CD4-positive, alpha-beta memory T cell (primary cell): ENCODE results near the gene ITGA1. TPM values are rescaled to one million over a fixed set of nuclear protein-coding genes. Genes with fewer than 3 reads are reported as not detected.

Experiments
- CTCF ChIA-PET: fragments of 350-600 bp; sonication (Branson Sonifier 250); formaldehyde crosslinking; loops from one replicate; lab custom pipeline; 2021; ENCODE audit warnings: inconsistent platforms; ENCODE audit not compliant: partially characterized antibody; lab: Charles Lee
- POLR2A ChIA-PET: fragments of 350-600 bp; sonication (Branson Sonifier 250); formaldehyde crosslinking; loops from one replicate; lab custom pipeline; 2021; ENCODE audit not compliant: partially characterized antibody; lab: Charles Lee
- DNase-seq, 5 donors: peaks; one replicate each; pipeline versions ENCODE4 v3.0.0 to v3.0.0-alpha.2; 2020 to 2022; ENCODE audit warnings: mixed read lengths in 1 of 5
- H3K27ac ChIP-seq: one replicate; pipeline ENCODE4 v1.7.0; 2013; ENCODE audit warnings: low read depth, low read length
- H3K27me3 ChIP-seq: 2 replicates; pipeline ENCODE4 v1.7.0; 2013; ENCODE audit warnings: mild to moderate bottlenecking, low read length, moderate library complexity; ENCODE audit not compliant: insufficient read depth
- H3K36me3 ChIP-seq: 2 replicates; pipeline ENCODE4 v1.7.0; 2013; ENCODE audit warnings: mild to moderate bottlenecking, low read length, moderate library complexity; ENCODE audit not compliant: insufficient read depth
- H3K4me1 ChIP-seq: 2 replicates; pipeline ENCODE4 v1.7.0; 2013; ENCODE audit warnings: mild to moderate bottlenecking, low read length, moderate library complexity; ENCODE audit not compliant: insufficient read depth
- H3K4me3 ChIP-seq, 2 donors: one replicate each; pipeline ENCODE4 v1.7.0; 2013; ENCODE audit warnings: low read length in 2 of 2, mild to moderate bottlenecking in 1 of 2
- H3K9me3 ChIP-seq, 2 donors: one replicate each; pipeline ENCODE4 v1.7.0; 2013; ENCODE audit warnings: low read length in 2 of 2, control low read depth in 1 of 2; ENCODE audit not compliant: control insufficient read depth in 1 of 2
- H3K27ac Mint-ChIP-seq, 7 donors: one replicate each; pipeline ENCODE4 v1.8.0; 2020 to 2021; ENCODE audit warnings: mixed read lengths in 7 of 7, mild to moderate bottlenecking in 6 of 7, inconsistent platforms in 3 of 7, moderate library complexity in 3 of 7
- H3K27me3 Mint-ChIP-seq, 2 donors: one replicate each; pipeline ENCODE4 v1.8.0; 2020 to 2021; ENCODE audit warnings: mixed read lengths in 2 of 2
- H3K36me3 Mint-ChIP-seq, 2 donors: one replicate each; pipeline ENCODE4 v1.8.0; 2020 to 2021; ENCODE audit warnings: mixed read lengths in 2 of 2, inconsistent platforms in 1 of 2, mild to moderate bottlenecking in 1 of 2
- H3K4me1 Mint-ChIP-seq, 4 donors: one replicate each; pipeline ENCODE4 v1.8.0; 2020 to 2021; ENCODE audit warnings: mixed read lengths in 4 of 4, mild to moderate bottlenecking in 1 of 4
- H3K4me3 Mint-ChIP-seq, 8 donors: one replicate each; pipeline ENCODE4 v1.8.0; 2020 to 2021; ENCODE audit warnings: mixed read lengths in 8 of 8, mild to moderate bottlenecking in 7 of 8, moderate library complexity in 6 of 8, inconsistent platforms in 3 of 8
- H3K9me3 Mint-ChIP-seq, 8 donors: one replicate each; pipeline ENCODE4 v1.8.0; 2020 to 2021; ENCODE audit warnings: mixed read lengths in 8 of 8, mild to moderate bottlenecking in 5 of 8, inconsistent platforms in 3 of 8, moderate library complexity in 1 of 8
- intact Hi-C: fragments of 100-400 bp; cut with micrococcal nuclease; formaldehyde crosslinking; loops from one replicate; pipeline ENCODE4 v1.15.1; 2023
- polyA plus RNA-seq, 2 donors: library from polyadenylated mRNA; unstranded; fragments of 300-500 nt; fragmentation: Illumina TruSeq; gene quantifications; one replicate each; pipeline ENCODE4 v1.2.3, GENCODE V29; 2021
- total RNA-seq, 2 experiments: library from RNA; stranded (reverse); gene quantifications; one replicate each; pipeline ENCODE4 v1.2.3, GENCODE V29; 2021

Gene ITGA1
- total RNA-seq = 1 to 10 TPM; 4.2 to 5.8 TPM
- polyA plus RNA-seq = 1 to 10 TPM; 1.9 to 5.5 TPM

DNA sequence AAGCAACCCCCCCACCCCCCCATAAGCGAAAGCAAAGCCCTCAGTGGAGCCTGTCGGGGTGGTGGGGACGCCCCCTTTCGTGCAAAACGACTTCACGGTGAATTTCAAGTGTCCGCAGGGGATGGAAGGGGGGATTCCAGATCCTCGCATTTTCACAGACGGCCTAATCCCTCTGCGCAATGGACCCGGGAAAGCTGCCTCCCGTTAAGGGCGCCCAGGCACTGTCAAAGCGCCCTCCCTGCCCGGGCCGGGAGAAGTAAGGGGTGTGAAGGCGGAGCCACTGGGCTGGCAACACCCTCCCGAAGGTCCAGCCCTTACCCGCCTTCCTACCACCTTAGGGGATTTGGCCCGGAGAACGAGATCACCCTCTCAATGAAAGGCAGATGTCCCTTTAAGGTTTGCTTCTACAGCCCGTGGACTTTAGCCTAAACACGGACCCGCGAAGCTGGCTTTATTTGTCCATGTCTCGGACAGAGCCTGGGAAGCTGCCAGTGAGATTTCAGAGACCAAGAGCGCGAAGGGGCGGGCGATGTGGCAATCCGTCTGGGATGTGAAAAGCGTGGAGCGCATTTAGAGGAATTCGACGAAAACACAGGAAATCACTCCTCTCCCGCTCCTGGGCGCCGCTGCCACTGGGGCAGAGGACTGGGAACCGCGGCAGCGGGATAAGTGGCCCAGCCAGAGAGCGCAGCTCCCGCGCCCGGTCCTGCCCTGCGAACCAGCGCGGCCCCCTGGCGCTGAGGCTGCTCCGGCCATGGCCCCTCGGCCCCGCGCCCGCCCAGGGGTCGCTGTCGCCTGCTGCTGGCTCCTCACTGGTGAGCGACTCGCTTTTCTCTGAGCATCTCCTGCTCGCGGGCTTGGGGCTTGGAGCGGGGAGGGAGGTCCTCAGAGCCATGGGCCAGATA lies at the start of gene ITGA1, which contains the start of gene PELO:
Gene ITGA1 (plus strand): TSS at position 317 of the 905 bp plus-strand sequence. CDS start 438 bp downstream, at position 755.
Gene PELO (plus strand): TSS at position 317 of the 905 bp plus-strand sequence. CDS start 12,479 bp downstream, outside the sequence.
- peak within 1 kb of the TSS; percentile 89 to 95 (median 92) for H3K4me3 Mint-ChIP-seq
- H3K27me3 Mint-ChIP-seq = peaks cover 2% of the 10 kb centered on the region in 2 donors
- peak within 1 kb of the TSS; percentile 42 to 89 (median 59) for H3K27ac Mint-ChIP-seq
- ChIA-PET CTCF (interaction anchor here (0.7 to 2.4 kb wide), 14 partner anchors 9 to 130 kb away, joined by 3 to 35 read pairs (median 6); no protein-coding TSS in a partner anchor), POLR2A (interaction anchor here (0.9 to 3.6 kb wide), 6 partner anchors 11 to 95 kb away, joined by 3 to 27 read pairs (median 8); no protein-coding TSS in a partner anchor)
- intact Hi-C loops = loop anchor here (1.0 to 5.0 kb wide), 6 partner anchors 11 to 307 kb away; no protein-coding TSS in a partner anchor
- Histone ChIP-seq H3K27ac (peak within 1 kb of the TSS; percentile 60), H3K4me1 (peaks cover 15% of the 10 kb centered on the region), H3K9me3 (no peaks in the 10 kb centered on the region), H3K27me3 (no peaks in the 10 kb centered on the region), H3K36me3 (no peaks in the 10 kb centered on the region), H3K4me3 (peak within 1 kb of the TSS; percentile 55 to 65)
- H3K9me3 Mint-ChIP-seq = no peaks in the 10 kb centered on the region
- peaks cover 17 to 36% (median 29%) of the 10 kb centered on the region in 4 donors for H3K4me1 Mint-ChIP-seq
- H3K36me3 Mint-ChIP-seq = peaks cover 0 to 2% of the 10 kb centered on the region in 2 donors
- DNase-seq = peak; percentile 49 to 64 (median 53)

DNA sequence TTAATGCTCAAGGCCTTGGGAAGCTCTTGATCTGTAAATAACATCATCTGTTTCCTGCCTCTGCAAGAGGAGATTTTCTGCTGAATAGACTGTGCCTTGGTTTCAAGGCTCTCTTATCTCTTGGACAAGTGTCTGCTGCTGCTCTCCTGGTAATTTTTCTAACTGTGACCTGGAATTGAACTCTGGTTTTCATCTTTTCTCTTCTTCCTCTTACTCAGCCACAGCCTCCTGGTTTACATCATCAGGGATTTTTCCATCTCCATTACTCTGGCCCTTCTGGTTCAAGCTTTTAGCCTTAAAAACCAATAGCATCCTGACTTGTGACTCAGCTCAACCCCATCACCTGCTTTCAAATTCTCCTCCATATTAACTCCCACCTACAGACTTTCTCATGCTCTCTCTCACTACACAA lies 49.6 kb upstream of the ITGA1 start:
- H3K27me3 Mint-ChIP-seq = no peaks in the 10 kb centered on the region
- H3K4me3 ChIP-seq = no peak overlapping the region
- H3K36me3 ChIP-seq = no peaks in the 10 kb centered on the region
- no peaks in the 10 kb centered on the region for H3K27me3 ChIP-seq
- peaks cover 0 to 3% of the 10 kb centered on the region in 2 donors for H3K36me3 Mint-ChIP-seq
- ChIA-PET CTCF (interaction anchor here (1.4 to 1.5 kb wide), 2 partner anchors 28 to 44 kb away, joined by 3 to 5 read pairs; no protein-coding TSS in a partner anchor), POLR2A (interaction anchor here (1.0 to 3.4 kb wide), 5 partner anchors 12 to 38 kb away, joined by 3 to 23 read pairs (median 4); no protein-coding TSS in a partner anchor)
- peak overlapping the region in 7 of 8 donors; percentile 2 to 72 (median 41) for H3K4me3 Mint-ChIP-seq
- no peak for DNase-seq
- H3K27ac Mint-ChIP-seq = peak overlapping the region in 6 of 7 donors; percentile 17 to 82 (median 58)
- no peak overlapping the region for H3K27ac ChIP-seq
- peaks cover 19 to 45% (median 31%) of the 10 kb centered on the region in 4 donors for H3K4me1 Mint-ChIP-seq
- peaks cover 27% of the 10 kb centered on the region for H3K4me1 ChIP-seq
- intact Hi-C loops = no loop called here
- H3K9me3 ChIP-seq = no peaks in the 10 kb centered on the region
- peaks cover 0 to 6% (median 0%) of the 10 kb centered on the region in 8 donors for H3K9me3 Mint-ChIP-seq

DNA sequence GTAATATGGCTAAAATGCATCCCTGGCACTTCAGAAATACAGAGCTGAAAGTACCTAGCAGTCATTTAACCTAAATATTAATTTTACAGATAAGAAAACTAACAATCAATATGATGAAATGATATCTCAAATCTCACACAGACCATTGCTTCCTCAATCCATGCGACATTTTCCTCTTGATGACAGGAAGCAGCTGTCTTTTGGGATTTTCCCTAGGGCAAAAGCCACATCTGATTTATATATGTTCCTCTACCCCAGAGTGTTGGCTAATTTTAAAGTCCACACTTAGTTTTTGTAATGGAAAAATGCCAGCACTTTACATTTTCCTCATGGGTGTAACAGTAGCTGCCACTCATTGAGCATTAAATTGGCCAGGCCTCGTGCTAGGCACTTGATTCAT lies 47.7 kb upstream of the ITGA1 start:
- H3K27me3 ChIP-seq = no peaks in the 10 kb centered on the region
- ChIA-PET CTCF (interaction anchor here (0.8 to 1.3 kb wide), 3 partner anchors 14 to 176 kb away, joined by 3 to 5 read pairs (median 3); no protein-coding TSS in a partner anchor), POLR2A (interaction anchor here (1.3 kb wide), 1 partner anchor 14 kb away, joined by 8 read pairs; no protein-coding TSS in a partner anchor)
- no peak overlapping the region for H3K4me3 ChIP-seq
- Mint-ChIP-seq H3K27me3 (no peaks in the 10 kb centered on the region), H3K36me3 (peaks cover 0 to 3% of the 10 kb centered on the region in 2 donors), H3K9me3 (peaks cover 0 to 6% (median 0%) of the 10 kb centered on the region in 8 donors), H3K4me1 (peaks cover 34 to 62% (median 48%) of the 10 kb centered on the region in 4 donors), H3K4me3 (no peak overlapping the region), H3K27ac (no peak overlapping the region)
- H3K9me3 ChIP-seq = no peaks in the 10 kb centered on the region
- H3K4me1 ChIP-seq = peaks cover 46% of the 10 kb centered on the region
- intact Hi-C loops = loop anchor here (5.0 kb wide), 1 partner anchor 47 kb away; the partner anchor contains the start of genes ITGA1 and PELO
- no peak overlapping the region for H3K27ac ChIP-seq
- no peaks in the 10 kb centered on the region for H3K36me3 ChIP-seq
- DNase-seq = no peak

DNA sequence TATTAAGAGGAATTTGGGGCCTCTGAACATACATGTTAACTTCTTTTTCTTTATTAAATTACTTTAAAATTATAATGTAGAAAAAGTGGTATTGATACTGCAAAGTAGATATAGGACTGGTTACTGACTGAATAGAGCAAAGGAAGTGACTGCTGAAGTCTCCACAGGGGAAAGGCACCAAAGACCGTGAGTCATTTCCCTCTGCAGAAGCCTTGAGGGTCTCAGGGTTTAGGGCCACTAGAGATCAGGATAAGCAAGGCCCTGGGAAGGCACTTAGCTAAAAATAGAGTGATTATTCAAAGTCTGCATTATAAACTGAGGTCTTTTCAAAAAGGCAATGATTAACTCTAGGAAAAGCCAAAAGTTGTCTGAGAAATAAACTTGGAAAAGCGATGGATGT lies 44.7 kb upstream of the ITGA1 start:
- Histone ChIP-seq H3K27ac (no peak overlapping the region), H3K27me3 (no peaks in the 10 kb centered on the region), H3K36me3 (no peaks in the 10 kb centered on the region), H3K4me1 (peaks cover 54% of the 10 kb centered on the region), H3K4me3 (no peak overlapping the region), H3K9me3 (no peaks in the 10 kb centered on the region)
- peak overlapping the region in 7 of 8 donors; percentile 12 to 75 (median 45) for H3K4me3 Mint-ChIP-seq
- H3K27ac Mint-ChIP-seq = peak overlapping the region; percentile 45 to 97 (median 90)
- CTCF ChIA-PET = interaction anchor here (1.0 to 2.7 kb wide), 2 partner anchors 15 to 34 kb away, joined by 4 to 8 read pairs; no protein-coding TSS in a partner anchor
- H3K9me3 Mint-ChIP-seq = no peaks in the 10 kb centered on the region
- intact Hi-C loops = loop anchor here (2.0 to 5.0 kb wide), 2 partner anchors 44 to 50 kb away; partner anchors contain the start of genes ITGA1 and PELO
- POLR2A ChIA-PET = interaction anchor here (0.8 to 2.3 kb wide), 6 partner anchors 9 to 57 kb away, joined by 3 to 20 read pairs (median 6); partner anchors contain the start of genes ITGA1 and PELO
- peaks cover 0 to 3% of the 10 kb centered on the region in 2 donors for H3K36me3 Mint-ChIP-seq
- peaks cover 46 to 70% (median 50%) of the 10 kb centered on the region in 4 donors for H3K4me1 Mint-ChIP-seq
- no peaks in the 10 kb centered on the region for H3K27me3 Mint-ChIP-seq
- DNase-seq = peak in 1 of 5 donors; percentile 30

DNA sequence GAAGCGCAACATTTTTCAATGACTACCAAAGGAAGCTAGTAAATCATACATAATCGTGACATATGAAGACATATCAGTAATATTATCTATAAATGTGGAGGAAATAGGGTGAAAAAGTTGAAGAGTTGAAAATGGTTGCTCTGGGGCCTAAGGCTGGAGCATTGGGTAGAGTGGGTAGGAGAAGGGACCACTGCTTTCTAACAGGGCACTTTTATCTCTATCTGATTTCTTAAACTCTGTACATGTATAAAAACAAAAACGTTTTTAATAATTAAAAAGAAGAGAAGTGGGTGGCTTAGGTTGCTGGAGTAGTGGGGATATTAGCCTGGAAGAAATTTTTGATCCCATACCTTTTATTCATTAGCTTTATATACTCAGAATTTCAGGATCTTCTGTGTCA lies 44.2 kb upstream of the ITGA1 start:
- no peak for DNase-seq
- Mint-ChIP-seq H3K4me1 (peaks cover 42 to 67% (median 48%) of the 10 kb centered on the region in 4 donors), H3K27me3 (no peaks in the 10 kb centered on the region), H3K4me3 (peak overlapping the region; percentile 12 to 75 (median 56)), H3K36me3 (no peaks in the 10 kb centered on the region), H3K27ac (peak overlapping the region; percentile 45 to 97 (median 90)), H3K9me3 (no peaks in the 10 kb centered on the region)
- CTCF ChIA-PET = interaction anchor here (0.9 to 2.7 kb wide), 3 partner anchors 16 to 34 kb away, joined by 4 to 8 read pairs (median 4); no protein-coding TSS in a partner anchor
- Histone ChIP-seq H3K27ac (peak overlapping the region; percentile 34), H3K36me3 (no peaks in the 10 kb centered on the region), H3K9me3 (no peaks in the 10 kb centered on the region), H3K4me3 (no peak overlapping the region), H3K27me3 (no peaks in the 10 kb centered on the region), H3K4me1 (peaks cover 49% of the 10 kb centered on the region)
- intact Hi-C loops = loop anchor here (2.0 to 5.0 kb wide), 2 partner anchors 44 to 51 kb away; partner anchors contain the start of genes ITGA1 and PELO
- POLR2A ChIA-PET = interaction anchor here (0.8 to 2.3 kb wide), 7 partner anchors 9 to 56 kb away, joined by 3 to 20 read pairs (median 5); partner anchors contain the start of genes ITGA1 and PELO

DNA sequence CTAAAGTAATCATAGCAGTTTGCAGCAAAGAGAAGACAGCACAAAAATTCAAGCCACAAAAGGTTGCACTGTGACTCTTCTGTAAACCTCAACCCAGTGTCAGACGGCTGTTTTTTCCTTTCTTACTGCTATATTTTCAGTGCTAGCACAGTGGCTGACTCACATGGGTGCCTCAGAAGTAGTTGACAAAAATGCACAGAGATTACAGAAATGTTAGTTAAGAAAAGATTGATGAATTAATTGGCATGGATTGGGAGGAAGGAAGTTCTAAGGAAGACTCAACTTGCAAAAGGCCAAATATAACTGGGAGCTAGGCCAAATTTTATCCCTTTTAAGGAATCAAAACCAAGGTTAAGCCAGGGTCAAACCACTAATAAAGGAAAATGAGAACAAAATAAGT lies 43.7 kb upstream of the ITGA1 start:
- peaks cover 45% of the 10 kb centered on the region for H3K4me1 ChIP-seq
- H3K4me3 ChIP-seq = no peak overlapping the region
- peak overlapping the region; percentile 26 to 79 (median 68) for H3K4me3 Mint-ChIP-seq
- ChIA-PET CTCF (interaction anchor here (0.9 to 2.7 kb wide), 3 partner anchors 16 to 34 kb away, joined by 4 to 8 read pairs (median 4); no protein-coding TSS in a partner anchor), POLR2A (interaction anchor here (0.8 to 2.3 kb wide), 7 partner anchors 9 to 56 kb away, joined by 3 to 20 read pairs (median 5); partner anchors contain the start of genes ITGA1 and PELO)
- H3K27me3 ChIP-seq = no peaks in the 10 kb centered on the region
- H3K4me1 Mint-ChIP-seq = peaks cover 40 to 69% (median 49%) of the 10 kb centered on the region in 4 donors
- no peaks in the 10 kb centered on the region for H3K27me3 Mint-ChIP-seq
- peak overlapping the region; percentile 34 for H3K27ac ChIP-seq
- H3K9me3 ChIP-seq = no peaks in the 10 kb centered on the region
- H3K36me3 ChIP-seq = no peaks in the 10 kb centered on the region
- H3K9me3 Mint-ChIP-seq = no peaks in the 10 kb centered on the region
- no peaks in the 10 kb centered on the region for H3K36me3 Mint-ChIP-seq
- DNase-seq = peak; percentile 40 to 59 (median 52)
- intact Hi-C loops = loop anchor here (1.0 to 5.0 kb wide), 3 partner anchors 19 to 51 kb away; partner anchors contain the start of genes ITGA1 and PELO
- H3K27ac Mint-ChIP-seq = peak overlapping the region; percentile 45 to 97 (median 90)
